ENCODE data around the gene NDUFA5. TPM values are rescaled to one million over a fixed set of nuclear protein-coding genes. Genes with fewer than 3 reads are reported as not detected.
"Not testable (repeated sequence)": the region's sequence is repeated elsewhere in the genome, so short reads cannot be mapped to it uniquely, and the experiment has no call there.

NDUFA5 gene
- total RNA-seq, 1 donor = 47.8 TPM

DNA sequence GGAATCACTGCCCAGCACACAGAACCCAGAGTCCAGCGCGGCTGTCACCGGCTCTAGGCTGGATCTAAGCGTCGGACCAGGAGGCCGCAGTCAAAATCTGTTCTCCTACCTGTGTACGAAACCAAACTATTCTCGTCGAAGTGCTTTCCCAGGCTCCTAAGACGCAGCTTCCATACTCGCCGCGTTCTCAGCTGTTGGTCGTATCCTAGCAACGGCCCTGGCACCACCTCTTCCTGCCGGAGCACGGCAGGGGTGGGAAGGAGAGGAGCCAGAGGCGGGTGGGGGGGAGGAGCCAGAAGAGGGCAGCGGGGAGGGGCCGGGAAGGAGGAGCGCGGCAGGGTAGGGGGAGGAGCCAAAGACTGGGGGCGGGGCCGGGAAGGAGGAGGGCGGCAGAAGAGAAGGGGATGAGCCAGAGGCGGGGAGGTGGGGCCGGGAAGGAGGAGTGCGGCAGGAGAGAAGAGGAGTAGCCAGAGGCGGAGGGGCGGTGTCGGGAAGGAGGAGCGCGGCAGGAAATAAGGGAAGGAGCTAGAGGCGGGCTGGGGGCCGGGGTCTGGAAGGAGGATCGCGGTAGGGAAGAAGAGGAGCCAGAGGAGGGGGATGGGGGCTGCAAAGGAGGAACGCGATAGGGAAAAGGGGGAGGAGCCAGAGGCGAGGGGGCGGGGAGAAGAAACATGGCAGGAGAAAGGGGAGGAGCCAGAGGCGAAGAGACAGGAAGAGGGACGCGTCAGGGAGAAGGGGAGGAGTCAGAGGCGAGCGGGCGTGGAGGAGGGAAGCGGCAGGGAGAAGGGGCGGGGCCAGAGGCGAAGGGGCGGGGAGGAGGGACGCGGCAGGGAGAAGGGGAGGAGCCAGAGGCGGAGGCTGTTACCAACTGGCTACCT is 23.0 kb downstream of the NDUFA5 start, which contains the start of gene IQUB:
Gene IQUB, minus strand, starts transcription at position 213 of the 878 bp plus-strand sequence. CDS start 22,255 bp downstream, outside the sequence.
- DNase-seq (ENCODE audit: low read depth) = peak; percentile 96
- peak within 1 kb of the TSS; percentile 84 for H3K4me3 ChIP-seq (ENCODE audit: low read depth, low read length)
- TF ChIP-seq, protein P1, sequence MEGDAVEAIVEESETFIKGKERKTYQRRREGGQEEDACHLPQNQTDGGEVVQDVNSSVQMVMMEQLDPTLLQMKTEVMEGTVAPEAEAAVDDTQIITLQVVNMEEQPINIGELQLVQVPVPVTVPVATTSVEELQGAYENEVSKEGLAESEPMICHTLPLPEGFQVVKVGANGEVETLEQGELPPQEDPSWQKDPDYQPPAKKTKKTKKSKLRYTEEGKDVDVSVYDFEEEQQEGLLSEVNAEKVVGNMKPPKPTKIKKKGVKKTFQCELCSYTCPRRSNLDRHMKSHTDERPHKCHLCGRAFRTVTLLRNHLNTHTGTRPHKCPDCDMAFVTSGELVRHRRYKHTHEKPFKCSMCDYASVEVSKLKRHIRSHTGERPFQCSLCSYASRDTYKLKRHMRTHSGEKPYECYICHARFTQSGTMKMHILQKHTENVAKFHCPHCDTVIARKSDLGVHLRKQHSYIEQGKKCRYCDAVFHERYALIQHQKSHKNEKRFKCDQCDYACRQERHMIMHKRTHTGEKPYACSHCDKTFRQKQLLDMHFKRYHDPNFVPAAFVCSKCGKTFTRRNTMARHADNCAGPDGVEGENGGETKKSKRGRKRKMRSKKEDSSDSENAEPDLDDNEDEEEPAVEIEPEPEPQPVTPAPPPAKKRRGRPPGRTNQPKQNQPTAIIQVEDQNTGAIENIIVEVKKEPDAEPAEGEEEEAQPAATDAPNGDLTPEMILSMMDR (IDR thresholded peaks at IDR 0.05; ENCODE audit: insufficient read depth, low read length) = no peak

DNA sequence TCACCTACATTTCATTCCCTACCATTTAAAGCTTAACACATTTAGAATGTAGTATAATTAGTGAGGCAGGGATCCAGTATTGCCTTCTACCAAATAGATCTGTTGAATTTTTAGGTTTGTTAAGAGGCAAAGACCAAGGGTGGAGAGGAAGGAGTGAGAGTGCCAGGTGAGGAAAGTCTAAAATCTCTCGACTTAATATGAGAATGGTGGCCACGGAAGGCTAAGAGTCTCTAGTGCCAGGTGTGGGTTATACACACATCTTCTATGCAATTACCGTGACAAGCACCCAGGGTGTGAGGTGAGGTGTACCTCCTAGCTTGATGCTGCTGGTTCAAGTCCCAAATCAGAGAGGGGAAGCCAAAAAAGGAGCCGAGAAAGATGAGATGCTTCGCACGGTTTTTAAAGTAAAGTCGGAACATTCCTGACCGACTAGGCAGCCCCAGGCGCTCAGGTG is 23.7 kb downstream of the NDUFA5 start:
- DNase-seq (ENCODE audit: low read depth) = peak; percentile 2
- peak overlapping the region; percentile 84 for H3K4me3 ChIP-seq (ENCODE audit: low read depth, low read length)
- TF ChIP-seq, protein P1 (IDR thresholded peaks at IDR 0.05; ENCODE audit: insufficient read depth, low read length) = no peak

DNA sequence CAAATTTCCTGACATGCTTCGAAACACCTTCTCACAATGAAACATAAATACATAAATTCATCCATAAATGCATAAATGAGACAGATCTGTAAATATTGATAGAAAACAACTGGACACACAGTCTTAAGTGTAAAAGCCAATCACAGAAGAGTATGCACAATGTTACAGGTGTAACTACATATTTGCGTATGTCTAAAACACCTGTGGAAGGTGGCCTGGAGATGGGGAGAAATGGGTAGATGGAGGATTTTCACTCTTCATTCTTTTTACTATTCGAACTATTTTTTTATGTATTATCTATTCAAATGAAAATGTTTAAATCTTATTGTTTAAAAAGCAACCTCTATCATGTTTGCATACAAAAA is 24.1 kb downstream of the NDUFA5 start:
- DNase-seq (ENCODE audit: low read depth) = no peak
- TF ChIP-seq, protein P1 (IDR thresholded peaks at IDR 0.05; ENCODE audit: insufficient read depth, low read length) = no peak
- H3K4me3 ChIP-seq (ENCODE audit: low read depth, low read length) = no peak overlapping the region

DNA sequence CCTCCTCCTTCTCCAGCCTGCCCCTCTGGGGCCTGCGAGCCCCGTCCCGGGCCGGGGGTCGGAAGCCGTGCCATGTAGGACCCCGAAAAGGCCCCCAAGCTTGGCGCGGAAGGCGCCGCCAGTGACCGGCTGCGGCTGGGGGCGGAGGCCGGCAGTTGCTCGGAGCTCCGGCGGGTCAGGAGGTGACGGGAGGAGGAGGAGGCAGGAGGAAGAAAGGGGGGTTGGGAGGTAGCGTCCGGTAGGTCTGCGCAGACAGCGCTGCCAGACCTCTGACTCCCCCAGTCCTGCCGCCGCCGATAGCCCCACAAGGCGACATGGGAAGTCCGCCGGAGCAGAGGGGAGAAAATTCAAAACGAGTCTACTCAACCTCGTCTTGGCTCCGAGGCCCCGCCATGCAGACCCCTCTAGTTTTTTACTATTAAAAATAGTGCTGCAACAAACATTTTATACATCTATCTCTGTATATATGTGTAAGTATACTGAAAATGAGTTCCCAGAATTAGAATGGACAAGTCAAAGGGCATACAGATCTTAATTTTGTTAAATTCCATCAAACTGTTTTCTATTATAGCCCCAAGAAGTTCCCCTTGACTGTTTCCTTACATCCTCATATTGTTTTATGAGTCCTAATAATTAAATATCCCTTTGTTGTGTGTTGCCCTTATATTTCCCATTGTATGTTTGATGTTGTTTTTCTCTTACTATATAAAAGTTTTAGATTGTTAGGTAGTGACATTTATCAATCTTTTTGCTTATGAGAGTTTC is 24.6 kb downstream of the NDUFA5 start:
- not testable (repeated sequence) for DNase-seq (ENCODE audit: low read depth)
- H3K4me3 ChIP-seq (ENCODE audit: low read depth, low read length) = peak overlapping the region; percentile 56

DNA sequence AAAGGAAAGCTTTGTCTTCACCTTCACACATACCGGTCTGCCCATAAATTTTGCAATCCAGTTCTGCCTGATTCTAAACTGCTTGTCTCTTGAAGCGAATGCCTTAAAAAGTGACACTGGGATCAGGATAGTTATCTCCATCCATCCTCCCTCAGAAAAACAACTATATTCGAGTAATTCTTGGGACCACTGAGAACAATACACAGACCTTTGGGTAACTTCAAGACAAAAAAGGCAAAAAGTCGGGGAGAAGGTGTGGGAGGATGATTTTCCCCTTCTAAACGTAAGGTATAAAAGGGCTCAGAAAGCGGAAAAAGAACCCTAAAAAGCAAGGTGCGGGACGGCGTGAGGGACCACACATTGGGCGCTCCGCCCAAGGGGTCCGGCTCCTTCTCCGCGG is 25.3 kb downstream of the NDUFA5 start:
- H3K4me3 ChIP-seq (ENCODE audit: low read depth, low read length); DNase-seq (ENCODE audit: low read depth): not testable (repeated sequence)

DNA sequence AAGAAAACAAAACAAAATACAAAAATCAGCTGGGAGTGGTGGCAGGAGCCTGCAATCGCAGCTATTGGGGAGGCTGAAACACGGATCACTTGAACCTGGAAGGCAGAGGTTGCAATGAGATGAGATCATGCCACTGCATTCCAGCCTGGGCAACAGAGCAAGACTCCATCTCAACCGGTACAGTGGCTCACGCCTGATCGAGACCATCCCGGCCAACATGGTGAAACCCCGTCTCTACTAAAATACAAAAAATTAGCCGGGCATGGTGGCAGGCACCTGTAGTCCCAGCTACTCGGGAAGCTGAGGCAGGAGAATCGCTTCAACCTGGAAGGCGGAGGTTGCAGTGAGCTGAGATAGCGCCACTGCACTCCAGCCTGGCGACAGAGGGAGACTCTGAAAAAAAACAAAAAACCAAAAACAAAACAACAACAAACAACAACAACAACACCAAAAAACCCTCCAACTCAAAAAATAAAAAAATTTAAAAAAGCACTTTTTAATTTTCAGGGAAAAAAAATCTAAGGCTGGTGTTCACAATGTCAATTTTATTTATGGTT is 27.5 kb downstream of the NDUFA5 start:
- H3K4me3 ChIP-seq (ENCODE audit: low read depth, low read length); DNase-seq (ENCODE audit: low read depth): not testable (repeated sequence)

DNA sequence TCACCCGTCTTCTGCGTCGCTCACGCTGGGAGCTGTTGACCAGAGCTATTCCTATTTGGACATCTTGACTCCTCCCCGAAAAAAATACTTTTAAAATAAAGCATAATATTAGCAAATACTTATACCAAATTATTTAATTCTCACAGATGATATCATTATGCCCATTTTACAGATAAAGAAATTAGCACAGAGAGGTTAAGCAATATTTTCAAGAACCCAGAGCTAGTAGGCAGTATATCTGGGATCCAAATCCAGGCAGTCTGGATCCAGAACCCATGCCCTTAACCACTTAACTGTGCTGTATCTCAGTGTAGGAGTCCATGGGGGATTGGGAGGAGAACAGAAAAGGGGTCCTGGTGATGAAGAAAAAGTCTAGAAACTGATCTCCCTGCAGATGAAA is 29.4 kb downstream of the NDUFA5 start:
- H3K4me3 ChIP-seq (ENCODE audit: low read depth, low read length) = no peak overlapping the region
- TF ChIP-seq, protein P1 (IDR thresholded peaks at IDR 0.05; ENCODE audit: insufficient read depth, low read length) = no peak

DNA sequence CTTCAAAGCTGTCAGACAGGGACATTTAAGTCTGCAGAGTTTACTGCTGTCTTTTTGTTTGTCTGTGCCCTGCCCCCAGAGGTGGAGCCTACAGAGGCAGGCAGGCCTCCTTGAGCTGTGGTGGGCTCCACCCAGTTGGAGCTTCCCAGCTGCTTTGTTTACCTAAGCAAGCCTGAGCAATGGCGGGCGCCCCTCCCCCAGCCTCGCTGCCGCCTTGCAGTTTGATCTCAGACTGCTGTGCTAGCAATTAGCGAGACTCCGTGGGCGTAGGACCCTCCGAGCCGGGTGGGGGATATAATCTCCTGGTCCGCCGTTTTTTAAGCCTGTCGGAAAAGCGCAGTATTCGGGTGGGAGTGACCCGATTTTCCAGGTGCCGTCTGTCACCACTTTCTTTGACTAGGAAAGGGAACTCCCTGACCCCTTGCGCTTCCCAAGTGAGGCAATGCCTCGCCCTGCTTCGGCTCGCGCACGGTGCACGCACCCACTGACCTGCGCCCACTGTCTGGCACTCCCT is 29.8 kb downstream of the NDUFA5 start:
- H3K4me3 ChIP-seq (ENCODE audit: low read depth, low read length); DNase-seq (ENCODE audit: low read depth): not testable (repeated sequence)

More for the DNA sequence above, 29.4 kb downstream of the NDUFA5 start:
- DNase-seq (ENCODE audit: low read depth) = no peak

DNA sequence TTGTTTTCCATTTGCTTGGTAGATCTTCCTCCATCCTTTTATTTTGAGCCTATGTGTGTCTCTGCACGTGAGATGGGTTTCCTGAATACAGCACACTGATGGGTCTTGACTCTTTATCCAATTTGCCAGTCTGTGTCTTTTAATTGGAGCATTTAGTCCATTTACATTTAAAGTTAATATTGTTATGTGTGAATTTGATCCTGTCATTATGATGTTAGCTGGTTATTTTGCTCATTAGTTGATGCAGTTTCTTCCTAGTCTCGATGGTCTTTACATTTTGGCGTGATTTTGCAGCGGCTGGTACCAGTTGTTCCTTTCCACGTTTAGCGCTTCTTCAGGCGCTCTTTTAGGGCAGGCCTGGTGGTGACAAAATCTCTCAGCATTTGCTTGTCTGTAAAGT is 31.1 kb downstream of the NDUFA5 start:
- not testable (repeated sequence) for DNase-seq (ENCODE audit: low read depth); H3K4me3 ChIP-seq (ENCODE audit: low read depth, low read length)

Measured in fibroblast of the aortic adventitia (primary cell).